ENCODE measurements around the gene MEIS2. TPM values are rescaled to one million over a fixed set of nuclear protein-coding genes. Genes with fewer than 3 reads are reported as not detected.

The MEIS2 gene
- total RNA-seq, 2 experiments from 2014 or later, result not detected

DNA sequence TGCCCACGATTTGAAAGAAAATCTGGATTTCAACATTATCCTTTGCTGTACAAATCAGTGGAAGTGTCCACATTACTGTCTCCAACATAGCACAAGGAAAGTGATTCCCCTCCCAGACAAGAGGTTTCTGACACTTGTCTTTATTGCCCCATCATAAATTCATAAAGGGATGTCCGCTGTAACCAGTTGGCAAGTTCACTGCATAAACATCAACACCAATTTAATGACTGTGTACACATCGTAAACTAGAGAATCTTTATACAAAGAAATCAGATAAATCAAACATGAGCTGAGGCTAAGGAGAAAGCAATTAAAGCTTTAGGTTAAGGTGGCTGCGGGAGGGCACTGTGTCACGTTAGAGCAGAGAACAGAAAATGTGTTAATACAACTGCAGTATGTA lies 129.8 kb downstream of the MEIS2 start:
- no peaks in the 10 kb centered on the region for H3K27me3 Mint-ChIP-seq
- POLR2A ChIA-PET, result no interaction called here
- no peaks in the 10 kb centered on the region for H3K4me1 Mint-ChIP-seq
- ATAC-seq (ENCODE audit: low read depth) (no peak), DNase-seq (no peak)
- no peaks in the 10 kb centered on the region for H3K36me3 Mint-ChIP-seq
- no peaks in the 10 kb centered on the region for H3K9me3 Mint-ChIP-seq
- H3K27ac Mint-ChIP-seq, result no peak overlapping the region
- no peak overlapping the region for H3K4me3 Mint-ChIP-seq

- Mint-ChIP-seq H3K27ac (no peak overlapping the region), H3K4me3 (no peak overlapping the region), H3K4me1 (no peaks in the 10 kb centered on the region), H3K36me3 (no peaks in the 10 kb centered on the region), H3K9me3 (no peaks in the 10 kb centered on the region), H3K27me3 (no peaks in the 10 kb centered on the region)
- ATAC-seq (ENCODE audit: low read depth) (no peak), DNase-seq (no peak)
- POLR2A ChIA-PET, result no interaction called here
Measured at GRCh38 chr15:36967929-36968328, 132.4 kb downstream of the MEIS2 start.

- Mint-ChIP-seq H3K9me3 (no peaks in the 10 kb centered on the region), H3K4me1 (no peaks in the 10 kb centered on the region), H3K27me3 (no peaks in the 10 kb centered on the region), H3K27ac (no peak overlapping the region), H3K4me3 (no peak overlapping the region), H3K36me3 (no peaks in the 10 kb centered on the region)
- ATAC-seq (ENCODE audit: low read depth) (no peak), DNase-seq (no peak)
- POLR2A ChIA-PET, result no interaction called here
Measured at GRCh38 chr15:36966708-36967107, 133.6 kb downstream of the MEIS2 start.

- H3K27ac Mint-ChIP-seq, result no peak overlapping the region
- H3K4me3 Mint-ChIP-seq, result no peak overlapping the region
- H3K27me3 Mint-ChIP-seq, result no peaks in the 10 kb centered on the region
- H3K4me1 Mint-ChIP-seq, result no peaks in the 10 kb centered on the region
- H3K36me3 Mint-ChIP-seq, result no peaks in the 10 kb centered on the region
- no peaks in the 10 kb centered on the region for H3K9me3 Mint-ChIP-seq
- ATAC-seq (ENCODE audit: low read depth) (no peak), DNase-seq (no peak)
- POLR2A ChIA-PET, result no interaction called here
Measured at GRCh38 chr15:36965570-36966342, 134.6 kb downstream of the MEIS2 start.

- H3K27ac Mint-ChIP-seq, result no peak overlapping the region
- no peak for ATAC-seq (ENCODE audit: low read depth)
- no peak overlapping the region for H3K4me3 Mint-ChIP-seq
- no peaks in the 10 kb centered on the region for H3K36me3 Mint-ChIP-seq
- DNase-seq, result no peak
- no peaks in the 10 kb centered on the region for H3K27me3 Mint-ChIP-seq
- H3K4me1 Mint-ChIP-seq, result no peaks in the 10 kb centered on the region
- no peaks in the 10 kb centered on the region for H3K9me3 Mint-ChIP-seq
- POLR2A ChIA-PET, result no interaction called here
Measured at GRCh38 chr15:36964626-36965025, 135.7 kb downstream of the MEIS2 start.

GRCh38 chr15:36961956-36962355 lies 138.4 kb downstream of the MEIS2 start:
- DNase-seq (no peak), ATAC-seq (ENCODE audit: low read depth) (no peak)
- no peaks in the 10 kb centered on the region for H3K9me3 Mint-ChIP-seq
- no peak overlapping the region for H3K4me3 Mint-ChIP-seq
- POLR2A ChIA-PET, result no interaction called here
- H3K36me3 Mint-ChIP-seq, result no peaks in the 10 kb centered on the region
- no peaks in the 10 kb centered on the region for H3K27me3 Mint-ChIP-seq
- no peaks in the 10 kb centered on the region for H3K4me1 Mint-ChIP-seq
- no peak overlapping the region for H3K27ac Mint-ChIP-seq

DNA sequence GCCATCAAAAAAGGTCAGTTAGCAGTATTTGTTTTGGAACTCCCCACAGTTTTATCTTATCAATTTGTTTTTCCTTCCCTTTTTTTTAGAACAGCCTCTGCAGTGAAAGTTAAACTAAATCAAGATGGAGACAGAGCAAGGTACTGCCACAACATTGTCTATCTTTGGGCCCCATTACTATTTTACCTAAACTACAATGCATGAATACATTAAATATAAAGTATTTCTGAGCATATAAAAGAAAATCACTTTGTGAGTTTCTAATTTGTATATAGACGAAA lies 139.5 kb downstream of the MEIS2 start:
- Mint-ChIP-seq H3K36me3 (no peaks in the 10 kb centered on the region), H3K27ac (no peak overlapping the region), H3K9me3 (no peaks in the 10 kb centered on the region), H3K27me3 (no peaks in the 10 kb centered on the region), H3K4me1 (no peaks in the 10 kb centered on the region), H3K4me3 (no peak overlapping the region)
- DNase-seq (no peak), ATAC-seq (ENCODE audit: low read depth) (no peak)
- POLR2A ChIA-PET, result no interaction called here

- POLR2A ChIA-PET, result no interaction called here
- Mint-ChIP-seq H3K27me3 (no peaks in the 10 kb centered on the region), H3K27ac (no peak overlapping the region), H3K4me1 (no peaks in the 10 kb centered on the region), H3K36me3 (no peaks in the 10 kb centered on the region), H3K4me3 (no peak overlapping the region), H3K9me3 (no peaks in the 10 kb centered on the region)
- ATAC-seq (ENCODE audit: low read depth) (no peak), DNase-seq (no peak)
Measured at GRCh38 chr15:36960179-36960946, 140.0 kb downstream of the MEIS2 start.

DNA sequence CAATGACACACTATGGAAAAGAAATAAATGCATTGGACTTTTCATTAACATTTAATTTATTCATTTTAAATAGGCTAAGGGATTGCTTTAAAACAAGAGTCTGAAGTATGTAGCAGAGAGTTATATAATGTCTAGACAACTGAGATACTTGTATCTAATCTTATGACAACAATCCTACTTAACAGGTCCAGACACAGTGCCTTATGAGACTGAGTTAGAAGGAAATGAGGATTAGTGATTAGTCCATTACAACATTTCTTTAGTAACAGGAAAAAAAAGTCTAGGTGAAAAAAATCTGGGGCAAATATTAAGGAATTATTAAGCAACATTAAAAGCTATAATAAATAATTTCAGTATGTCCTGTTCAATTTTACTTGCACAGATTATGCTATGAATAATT lies 140.6 kb downstream of the MEIS2 start:
- DNase-seq (no peak), ATAC-seq (ENCODE audit: low read depth) (no peak)
- Mint-ChIP-seq H3K4me1 (no peaks in the 10 kb centered on the region), H3K27me3 (no peaks in the 10 kb centered on the region), H3K4me3 (no peak overlapping the region), H3K36me3 (no peaks in the 10 kb centered on the region), H3K9me3 (no peaks in the 10 kb centered on the region), H3K27ac (no peak overlapping the region)
- POLR2A ChIA-PET, result no interaction called here

- no peaks in the 10 kb centered on the region for H3K36me3 Mint-ChIP-seq
- POLR2A ChIA-PET, result no interaction called here
- no peak overlapping the region for H3K4me3 Mint-ChIP-seq
- ATAC-seq (ENCODE audit: low read depth) (no peak), DNase-seq (no peak)
- no peak overlapping the region for H3K27ac Mint-ChIP-seq
- H3K4me1 Mint-ChIP-seq, result no peaks in the 10 kb centered on the region
- no peaks in the 10 kb centered on the region for H3K27me3 Mint-ChIP-seq
- no peaks in the 10 kb centered on the region for H3K9me3 Mint-ChIP-seq
Measured at GRCh38 chr15:36958606-36959005, 141.7 kb downstream of the MEIS2 start.

- ATAC-seq (ENCODE audit: low read depth) (no peak), DNase-seq (no peak)
- no peaks in the 10 kb centered on the region for H3K4me1 Mint-ChIP-seq
- no peaks in the 10 kb centered on the region for H3K27me3 Mint-ChIP-seq
- POLR2A ChIA-PET, result no interaction called here
- no peak overlapping the region for H3K4me3 Mint-ChIP-seq
- no peaks in the 10 kb centered on the region for H3K36me3 Mint-ChIP-seq
- no peak overlapping the region for H3K27ac Mint-ChIP-seq
- no peaks in the 10 kb centered on the region for H3K9me3 Mint-ChIP-seq
Measured at GRCh38 chr15:36954486-36954885, 145.9 kb downstream of the MEIS2 start.

GRCh38 chr15:36953346-36953745 lies 147.0 kb downstream of the MEIS2 start:
- Mint-ChIP-seq H3K4me1 (no peaks in the 10 kb centered on the region), H3K4me3 (no peak overlapping the region), H3K27ac (no peak overlapping the region), H3K27me3 (no peaks in the 10 kb centered on the region), H3K9me3 (no peaks in the 10 kb centered on the region), H3K36me3 (no peaks in the 10 kb centered on the region)
- POLR2A ChIA-PET, result no interaction called here
- DNase-seq (no peak), ATAC-seq (ENCODE audit: low read depth) (no peak)

GRCh38 chr15:36951731-36952247 lies 148.6 kb downstream of the MEIS2 start:
- Mint-ChIP-seq H3K27me3 (no peaks in the 10 kb centered on the region), H3K4me3 (no peak overlapping the region), H3K9me3 (no peaks in the 10 kb centered on the region), H3K36me3 (no peaks in the 10 kb centered on the region), H3K27ac (no peak overlapping the region), H3K4me1 (no peaks in the 10 kb centered on the region)
- POLR2A ChIA-PET, result no interaction called here
- no peak for DNase-seq
- ATAC-seq (ENCODE audit: low read depth), result no peak

GRCh38 chr15:36950371-36950770 lies 150.0 kb downstream of the MEIS2 start:
- ATAC-seq (ENCODE audit: low read depth) (no peak), DNase-seq (no peak)
- peaks cover 3% of the 10 kb centered on the region for H3K27me3 Mint-ChIP-seq
- H3K4me3 Mint-ChIP-seq, result no peak overlapping the region
- H3K4me1 Mint-ChIP-seq, result no peaks in the 10 kb centered on the region
- H3K36me3 Mint-ChIP-seq, result no peaks in the 10 kb centered on the region
- H3K27ac Mint-ChIP-seq, result no peak overlapping the region
- H3K9me3 Mint-ChIP-seq, result no peaks in the 10 kb centered on the region
- POLR2A ChIA-PET, result no interaction called here

All from activated naive CD8-positive, alpha-beta T cell treated with anti-CD3 and anti-CD28 coated beads, Interleukin-2, amount 10 ng/mL, durations not matched to agents 7 days and 5 days (primary cell).